ENCODE measurements around the gene SRSF9.

SRSF9 gene

GRCh38 chr12:120417917-120418580 is 51.5 kb downstream of the SRSF9 start:
- TF ChIP-seq, protein P1, sequence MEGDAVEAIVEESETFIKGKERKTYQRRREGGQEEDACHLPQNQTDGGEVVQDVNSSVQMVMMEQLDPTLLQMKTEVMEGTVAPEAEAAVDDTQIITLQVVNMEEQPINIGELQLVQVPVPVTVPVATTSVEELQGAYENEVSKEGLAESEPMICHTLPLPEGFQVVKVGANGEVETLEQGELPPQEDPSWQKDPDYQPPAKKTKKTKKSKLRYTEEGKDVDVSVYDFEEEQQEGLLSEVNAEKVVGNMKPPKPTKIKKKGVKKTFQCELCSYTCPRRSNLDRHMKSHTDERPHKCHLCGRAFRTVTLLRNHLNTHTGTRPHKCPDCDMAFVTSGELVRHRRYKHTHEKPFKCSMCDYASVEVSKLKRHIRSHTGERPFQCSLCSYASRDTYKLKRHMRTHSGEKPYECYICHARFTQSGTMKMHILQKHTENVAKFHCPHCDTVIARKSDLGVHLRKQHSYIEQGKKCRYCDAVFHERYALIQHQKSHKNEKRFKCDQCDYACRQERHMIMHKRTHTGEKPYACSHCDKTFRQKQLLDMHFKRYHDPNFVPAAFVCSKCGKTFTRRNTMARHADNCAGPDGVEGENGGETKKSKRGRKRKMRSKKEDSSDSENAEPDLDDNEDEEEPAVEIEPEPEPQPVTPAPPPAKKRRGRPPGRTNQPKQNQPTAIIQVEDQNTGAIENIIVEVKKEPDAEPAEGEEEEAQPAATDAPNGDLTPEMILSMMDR (IDR thresholded peaks at IDR 0.05) = no peak

DNA sequence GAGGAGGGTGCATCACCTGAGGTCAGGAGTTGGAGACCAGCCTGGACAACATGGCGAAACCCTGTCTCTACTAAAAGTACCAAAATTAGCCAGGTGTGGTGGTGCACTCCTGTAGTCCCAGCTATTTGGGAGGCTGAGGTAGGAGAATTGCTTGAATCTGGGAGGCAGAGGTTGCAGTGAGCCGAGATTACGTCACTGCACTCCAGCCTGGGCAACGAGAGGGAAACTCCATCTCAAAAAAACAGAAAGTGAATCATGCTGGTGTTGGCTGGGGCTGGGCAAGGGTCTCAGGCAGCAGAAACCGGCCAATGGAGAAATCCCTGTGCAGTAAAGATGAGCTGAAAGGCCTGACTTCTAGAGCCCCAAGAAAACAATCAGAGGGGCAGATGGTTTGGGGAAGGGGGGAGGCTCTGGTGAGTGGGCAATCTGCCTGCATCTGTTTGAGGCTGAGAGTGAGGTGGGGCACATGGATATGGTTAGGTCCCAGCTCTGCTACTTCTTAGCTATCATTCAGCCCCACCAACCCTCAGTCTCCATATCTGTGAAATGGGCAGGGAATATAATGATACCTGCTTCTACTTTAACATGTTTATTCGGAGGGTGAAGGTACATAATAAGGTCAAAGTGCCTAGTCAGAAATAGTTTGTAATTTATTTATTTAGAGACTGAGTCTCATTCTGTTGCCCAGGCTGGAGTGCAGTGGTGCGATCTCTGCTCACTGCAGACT is 52.9 kb downstream of the SRSF9 start:
- TF ChIP-seq, protein P1 (IDR thresholded peaks at IDR 0.05) = no peak

DNA sequence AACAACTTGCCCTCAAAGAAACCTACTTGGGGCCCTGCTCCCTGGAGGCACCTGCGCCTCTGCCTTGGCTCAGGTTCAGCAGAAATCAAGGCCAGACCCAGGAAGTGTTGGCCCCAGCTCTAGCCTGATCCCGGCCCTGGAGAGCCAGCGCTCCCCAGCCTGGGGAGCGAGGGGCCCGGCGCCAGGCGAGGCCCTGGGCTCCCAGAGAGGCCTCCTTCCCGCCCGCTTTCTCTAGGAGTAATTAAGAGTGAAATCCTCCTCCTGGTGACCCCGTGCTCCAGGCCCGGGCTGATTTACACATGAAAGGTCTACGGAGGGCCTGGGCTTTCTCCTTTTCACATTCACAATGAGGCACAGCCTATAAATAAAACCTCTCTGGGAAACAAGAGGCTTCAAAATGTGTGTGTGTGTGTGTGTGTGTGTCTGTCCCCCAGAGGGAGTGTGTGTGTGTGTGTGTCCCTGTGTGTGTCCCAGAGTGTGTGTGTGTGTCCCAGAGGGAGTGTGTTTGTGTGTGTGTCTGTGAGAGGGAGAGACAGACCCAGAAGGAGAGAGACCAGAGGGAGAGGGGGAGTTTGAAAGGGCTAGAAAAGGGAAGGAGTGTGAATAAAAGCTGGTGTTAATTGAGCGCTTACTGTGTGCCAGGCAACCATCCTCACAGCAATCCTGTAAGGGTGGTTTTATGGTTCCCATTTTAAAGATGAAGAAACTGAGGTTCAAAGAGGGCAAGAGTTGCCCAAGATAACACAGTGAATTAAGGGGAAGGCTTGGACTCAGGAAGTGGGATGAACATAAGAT is 55.5 kb downstream of the SRSF9 start:
- TF ChIP-seq, protein P1 (IDR thresholded peaks at IDR 0.05) = no peak

DNA sequence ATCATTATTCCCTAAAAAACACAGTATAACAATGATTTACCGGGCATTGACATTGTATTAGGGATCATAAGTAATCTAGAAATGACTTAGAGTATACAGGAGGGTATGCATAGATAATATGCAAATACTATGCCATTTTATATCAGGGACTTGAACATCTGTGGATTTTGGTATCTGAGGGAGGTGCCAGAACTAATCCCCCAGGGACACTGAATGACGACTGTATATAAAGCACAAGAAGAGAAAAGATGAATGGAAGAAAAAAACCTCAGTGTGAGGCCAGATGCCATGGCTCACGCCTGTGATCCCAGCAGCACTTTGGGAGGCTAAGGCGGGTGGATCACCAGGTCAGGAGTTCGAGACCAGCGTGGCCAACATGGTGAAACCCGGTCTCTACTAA is 57.1 kb downstream of the SRSF9 start:
- TF ChIP-seq, protein P1 (IDR thresholded peaks at IDR 0.05) = no peak
